Measurements from ENCODE around the gene FBXL19. TPM values are rescaled to one million over a fixed set of nuclear protein-coding genes. Genes with fewer than 3 reads are reported as not detected.

FBXL19 gene
- total and polyA plus RNA-seq, 2 of the 13 experiments (the other 11 are each of a cell fraction or from before 2014, with no cell fraction given): 6.0 to 13.7 TPM

- 0 out of 2 replicates have a peak, but pooled peaks have one; percentile 22 for TF ChIP-seq HDAC2 (CRISPR knock-in tag; IDR thresholded peaks at IDR 0.05)
- no peak for TF ChIP-seq CBX5 (CRISPR knock-in tag; IDR thresholded peaks at IDR 0.05; ENCODE audit: borderline replicate concordance)
- TF ChIP-seq SIX4 (CRISPR knock-in tag; IDR thresholded peaks at IDR 0.05): no peak
- peak; percentile 89; the same call in 1 of the 2 replicates for TF ChIP-seq ZNF691 (CRISPR knock-in tag; IDR thresholded peaks at IDR 0.05; ENCODE audit: borderline replicate concordance, low read depth)
- no peak for TF ChIP-seq KDM6A (CRISPR knock-in tag; IDR thresholded peaks at IDR 0.05; ENCODE audit: low read depth)
- TF ChIP-seq ZBTB3 (CRISPR knock-in tag; IDR thresholded peaks at IDR 0.05; ENCODE audit: borderline replicate concordance, low read depth): peak; percentile 85; the same call in 1 of the 2 replicates
- TF ChIP-seq EEA1 (CRISPR knock-in tag; IDR thresholded peaks at IDR 0.05; ENCODE audit: borderline replicate concordance): no peak; the same call in 1 of the 2 replicates
- no peak for TF ChIP-seq RAD51 (IDR thresholded peaks at IDR 0.05; ENCODE audit: borderline replicate concordance)
- peak; percentile 61; the same call in 1 of the 2 replicates for TF ChIP-seq ZNF614 (CRISPR knock-in tag; IDR thresholded peaks at IDR 0.05; ENCODE audit: borderline replicate concordance)
- peak; percentile 34 for TF ChIP-seq TAF15 (IDR thresholded peaks at IDR 0.05; ENCODE audit: low read depth, low read length, poor library complexity, severe bottlenecking)
- TF ChIP-seq FOXO4 (CRISPR knock-in tag; conservative IDR thresholded peaks at IDR 0.05): no peak
- no peak; the same call in 1 of the 2 replicates for TF ChIP-seq THAP9 (CRISPR knock-in tag; IDR thresholded peaks at IDR 0.05; ENCODE audit: borderline replicate concordance)
- TF ChIP-seq RXRA (CRISPR knock-in tag; IDR thresholded peaks at IDR 0.05): peak; percentile 84
- no peak for TF ChIP-seq HNRNPUL1 (IDR thresholded peaks at IDR 0.05; ENCODE audit: low read depth, low read length)
- TF ChIP-seq ZNF710 (CRISPR knock-in tag; IDR thresholded peaks at IDR 0.05; ENCODE audit: borderline replicate concordance): peak; percentile 82; the same call in 1 of the 2 replicates
- TF ChIP-seq ZNF101 (CRISPR knock-in tag; IDR thresholded peaks at IDR 0.05; ENCODE audit: borderline replicate concordance, low read depth): no peak
- peak; percentile 50; the same call in 1 of the 2 replicates for TF ChIP-seq ZNF124 (CRISPR knock-in tag; IDR thresholded peaks at IDR 0.05)
- TF ChIP-seq XBP1 (CRISPR knock-in tag; IDR thresholded peaks at IDR 0.05): no peak
- TF ChIP-seq CBX2 (IDR thresholded peaks at IDR 0.05; ENCODE audit: low read depth, low read length): no peak
- no peak for TF ChIP-seq CBX2 (CRISPR knock-in tag; IDR thresholded peaks at IDR 0.05; ENCODE audit: low read depth)
- TF ChIP-seq E2F1 (CRISPR knock-in tag; IDR thresholded peaks at IDR 0.05): no peak
- no peak for TF ChIP-seq FLYWCH1 (CRISPR knock-in tag; IDR thresholded peaks at IDR 0.05)
Measured at GRCh38 chr16:30953511-30954124, 30.2 kb downstream of the FBXL19 start (continued).

All from HepG2 (cell line).